Measurements from ENCODE around the gene CENATAC.
"Not testable (repeated sequence)": the region's sequence is repeated elsewhere in the genome, so short reads cannot be mapped to it uniquely, and the experiment has no call there.

CENATAC gene

GRCh38 chr11:118996926-118997626, 862 bp upstream of the CENATAC start:
- FAIRE-seq: no peak

DNA sequence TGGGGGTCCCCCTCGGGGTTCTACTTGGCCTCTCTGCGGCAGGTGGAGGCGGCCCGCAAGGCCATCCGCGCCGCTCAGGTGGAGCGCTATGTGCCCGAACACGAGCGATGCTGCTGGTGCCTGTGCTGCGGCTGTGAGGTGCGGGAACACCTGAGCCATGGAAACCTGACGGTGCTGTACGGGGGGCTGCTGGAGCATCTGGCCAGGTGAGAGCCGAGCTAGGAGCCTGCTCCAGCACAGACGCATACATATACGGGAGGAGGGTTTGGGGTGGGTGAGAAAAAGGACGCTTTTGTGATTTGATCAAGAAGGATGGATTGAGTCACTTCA, 415 bp downstream of the CENATAC start:
- FAIRE-seq: no peak

GRCh38 chr11:118998822-118999221, 884 bp downstream of the CENATAC start:
- FAIRE-seq: no peak

GRCh38 chr11:119000906-119001305, 3.0 kb downstream of the CENATAC start:
- no peak for FAIRE-seq

DNA sequence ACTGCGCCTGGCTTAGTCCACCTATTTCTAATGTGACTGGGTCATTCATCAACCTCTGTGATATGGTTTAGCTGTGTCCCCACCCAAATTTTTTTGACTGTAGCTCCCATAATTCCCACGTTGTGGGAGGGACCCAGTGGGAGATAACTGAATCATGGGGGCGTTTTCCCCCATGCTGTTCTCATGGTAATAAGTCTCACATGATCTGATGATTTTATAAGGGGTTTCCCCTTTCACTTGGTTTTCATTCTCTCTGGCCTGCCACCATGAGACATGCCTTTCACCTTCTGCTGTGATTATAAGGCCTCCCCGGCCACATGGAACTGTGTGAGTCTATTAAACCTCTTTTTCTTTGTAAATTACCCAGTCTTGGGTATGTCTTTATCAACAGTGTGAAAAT, 8.7 kb downstream of the CENATAC start:
- no peak for FAIRE-seq

- FAIRE-seq: no peak
These were observed 13.6 kb downstream of the CENATAC start for GRCh38 chr11:119011476-119012053.

- FAIRE-seq: no peak
These were observed 14.8 kb downstream of the CENATAC start for GRCh38 chr11:119012629-119013170.

GRCh38 chr11:119014209-119014924, 16.4 kb downstream of the CENATAC start:
- FAIRE-seq: no peak

- FAIRE-seq: no peak
These were observed 17.2 kb downstream of the CENATAC start for GRCh38 chr11:119015054-119015611.

DNA sequence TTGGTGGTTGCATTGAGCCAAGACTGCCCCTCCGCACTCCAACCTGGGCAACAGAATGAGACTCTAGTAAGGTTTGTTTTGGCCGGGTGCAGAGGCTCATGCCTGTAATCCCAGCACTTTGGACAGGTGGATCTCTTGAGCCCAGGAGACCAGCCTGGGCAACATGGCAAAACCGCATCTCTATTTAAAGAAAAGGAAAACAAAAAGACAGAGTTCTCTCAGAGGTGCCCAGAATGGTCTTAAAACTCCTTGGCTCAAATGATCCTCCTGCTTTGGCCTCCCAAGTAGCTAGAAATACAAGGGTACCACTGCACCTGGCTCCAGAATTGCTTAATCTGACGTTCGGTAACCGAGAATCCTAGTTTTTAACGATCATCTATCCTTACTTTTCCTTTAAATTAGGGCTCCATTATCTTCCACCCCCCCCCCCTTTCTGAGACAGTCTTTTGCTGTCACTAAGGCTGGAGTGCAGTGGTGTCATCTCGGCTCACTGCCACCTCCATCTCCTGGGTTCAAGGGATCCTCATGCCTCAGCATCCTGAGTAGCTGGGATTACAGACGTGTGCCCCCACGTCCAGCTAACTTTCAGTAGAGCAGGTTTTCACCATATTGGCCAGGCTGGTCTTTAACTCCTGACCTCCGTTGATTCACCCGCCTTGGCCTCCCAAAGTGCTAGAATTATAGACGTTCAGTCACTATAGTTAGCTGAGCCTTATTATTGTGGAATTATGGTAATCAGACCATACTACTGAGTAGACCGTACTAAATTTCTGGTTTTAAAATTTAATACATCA, 18.5 kb downstream of the CENATAC start:
- no peak for FAIRE-seq

DNA sequence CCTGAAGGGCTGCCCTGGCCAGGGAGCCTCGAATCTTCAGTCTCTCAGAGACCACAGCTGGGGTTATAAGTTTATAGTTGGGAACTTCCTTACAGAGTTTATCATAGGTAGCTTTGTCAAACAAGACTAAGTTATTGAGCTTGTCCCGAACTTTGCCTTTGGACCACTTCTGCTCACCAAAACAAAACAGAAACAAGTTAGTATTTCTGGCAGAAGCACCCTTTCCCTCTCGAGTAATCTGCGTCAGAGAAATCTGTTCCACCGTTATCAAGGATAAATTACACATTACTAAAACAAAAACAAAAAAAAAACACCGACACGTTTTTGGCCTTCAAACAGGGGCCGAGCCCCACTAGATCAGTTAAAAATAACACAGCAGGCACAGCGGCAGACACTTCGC, 19.4 kb downstream of the CENATAC start:
- not testable (repeated sequence) for FAIRE-seq

- no peak for FAIRE-seq
These were observed 20.4 kb downstream of the CENATAC start, which contains the start of the genes RPS25 and TRAPPC4 for GRCh38 chr11:119018074-119018938. TSS of gene RPS25 (minus strand) at chr11:119018343. CDS start at chr11:119018284, 59 bp downstream. TSS of gene TRAPPC4 (plus strand) at chr11:119018766. CDS start at chr11:119018796, 30 bp downstream.

DNA sequence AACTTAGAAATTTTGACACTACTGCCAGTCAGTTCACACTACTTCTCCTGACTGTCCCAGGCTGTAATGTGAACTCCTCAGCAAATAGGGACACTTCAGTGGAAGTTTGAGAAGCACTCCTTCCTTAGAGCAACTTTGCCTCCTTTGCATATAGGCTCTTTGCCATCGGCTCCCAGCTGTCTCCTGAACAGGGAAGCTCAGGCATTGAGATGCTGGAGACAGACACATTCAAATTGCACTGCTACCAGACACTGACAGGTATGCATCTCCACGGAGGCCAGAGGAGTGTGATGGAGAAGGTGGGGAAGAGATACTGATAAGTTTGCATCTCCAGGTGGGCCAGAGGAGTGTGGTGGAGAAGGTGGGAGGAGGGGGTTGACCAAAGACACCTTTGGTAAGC, 22.1 kb downstream of the CENATAC start:
- FAIRE-seq: no peak

GRCh38 chr11:119021631-119022030, 23.7 kb downstream of the CENATAC start:
- no peak for FAIRE-seq

GRCh38 chr11:119023741-119024140, 25.8 kb downstream of the CENATAC start:
- no peak for FAIRE-seq

- no peak for FAIRE-seq
These were observed 26.6 kb downstream of the CENATAC start for GRCh38 chr11:119024430-119025098.

DNA sequence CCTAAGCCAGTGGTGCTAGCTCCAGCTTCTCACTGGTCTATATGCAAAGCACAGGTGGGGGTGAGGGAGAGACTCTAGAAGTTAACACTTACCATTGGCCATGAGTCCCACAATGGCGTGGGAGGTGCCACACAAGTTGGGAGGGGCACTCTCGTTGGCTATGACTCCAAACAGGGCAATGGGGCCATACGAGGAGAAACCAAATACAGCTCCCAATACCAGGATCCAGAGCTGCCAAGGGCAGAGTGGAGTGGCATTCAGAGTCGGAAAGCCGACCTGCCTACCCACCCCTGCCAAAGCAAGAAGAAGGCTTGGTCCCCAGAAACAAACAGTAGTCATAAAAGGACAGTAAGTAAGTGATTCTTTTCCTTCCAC, 27.1 kb downstream of the CENATAC start:
- no peak for FAIRE-seq

DNA sequence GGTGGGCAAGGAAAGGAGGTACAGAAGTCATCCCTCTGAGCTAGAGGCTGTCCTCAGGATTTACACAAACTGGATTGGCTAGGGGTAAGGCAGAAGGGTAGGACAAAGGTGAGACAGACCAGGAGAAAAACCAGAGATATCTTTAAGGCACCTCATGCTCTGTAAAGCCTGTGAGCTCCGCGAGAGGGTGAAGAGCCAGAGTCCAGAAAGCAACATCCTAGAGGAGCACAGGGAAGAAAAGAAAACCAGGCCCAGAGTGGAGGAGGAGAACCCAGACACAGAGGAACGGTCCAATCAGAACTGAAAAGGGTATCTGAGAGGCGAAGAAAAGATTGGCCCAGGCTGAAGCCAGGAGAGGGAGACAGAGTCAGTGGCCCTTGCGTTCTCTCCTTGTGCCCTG, 27.6 kb downstream of the CENATAC start:
- FAIRE-seq: no peak

- no peak for FAIRE-seq
These were observed 28.2 kb downstream of the CENATAC start for GRCh38 chr11:119025978-119026766.

DNA sequence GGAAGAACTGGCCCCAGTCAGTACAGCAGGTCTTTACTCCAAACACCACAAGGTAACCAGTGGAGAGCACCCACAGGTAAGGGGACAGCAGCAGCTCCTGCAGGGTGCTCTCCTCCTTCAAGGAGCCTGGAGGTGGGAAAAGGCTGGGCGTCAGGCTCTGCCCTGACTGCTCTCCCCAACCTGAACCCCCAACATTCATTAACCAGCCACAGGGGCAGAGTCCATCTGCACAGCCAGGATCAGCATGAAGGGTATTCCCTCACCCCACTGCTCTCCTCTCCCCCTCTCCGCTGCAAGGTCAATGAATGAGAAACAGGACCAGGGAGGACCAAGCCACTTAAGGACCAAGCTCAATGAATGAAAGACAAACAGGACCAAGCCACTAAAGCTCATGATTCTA, 29.0 kb downstream of the CENATAC start:
- FAIRE-seq: no peak

Data from colon (tissue), 2 donors.